SK-MEL-5 (cell line): ENCODE data around the gene DAZ1. TPM values are rescaled to one million over a fixed set of nuclear protein-coding genes. Genes with fewer than 3 reads are reported as not detected.
"Not testable (repeated sequence)": the region's sequence is repeated elsewhere in the genome, so short reads cannot be mapped to it uniquely, and the experiment has no call there.

Experiments
- DNase-seq: peaks from one replicate; pipeline ENCODE4 v3.0.0-alpha.2; 2016; ENCODE audit warnings: low read depth, low spot score
- in situ Hi-C: cut with HindIII; loops from 2 replicates; pipeline ENCODE4 v1.10.0; 2016; ENCODE audit warnings: low sequenced_read_pairs, high pct_unique_total_duplicates, low pct_unique_long_range_greater_than_20kb
- polyA plus RNA-seq, 2 experiments: library from polyadenylated mRNA; depleted of rRNA; stranded (reverse); fragments of >200 nt; gene quantifications; 2 replicates each; pipeline ENCODE4 v1.2.3, GENCODE V29; 2015
- total RNA-seq: library from RNA; depleted of rRNA; stranded (reverse); fragments of >200 nt; shearing (Covaris generic); gene quantifications from 2 replicates; pipeline ENCODE4 v1.2.3, GENCODE V29; 2014; rRNA removed

DAZ1 gene
- total RNA-seq, result not detected in 2 replicates
- not detected in 2 replicates for polyA plus RNA-seq (2015; cell fraction: cytosol; rRNA removed)
- polyA plus RNA-seq (2015; cell fraction: nucleus; rRNA removed), result not detected in 2 replicates

DNA sequence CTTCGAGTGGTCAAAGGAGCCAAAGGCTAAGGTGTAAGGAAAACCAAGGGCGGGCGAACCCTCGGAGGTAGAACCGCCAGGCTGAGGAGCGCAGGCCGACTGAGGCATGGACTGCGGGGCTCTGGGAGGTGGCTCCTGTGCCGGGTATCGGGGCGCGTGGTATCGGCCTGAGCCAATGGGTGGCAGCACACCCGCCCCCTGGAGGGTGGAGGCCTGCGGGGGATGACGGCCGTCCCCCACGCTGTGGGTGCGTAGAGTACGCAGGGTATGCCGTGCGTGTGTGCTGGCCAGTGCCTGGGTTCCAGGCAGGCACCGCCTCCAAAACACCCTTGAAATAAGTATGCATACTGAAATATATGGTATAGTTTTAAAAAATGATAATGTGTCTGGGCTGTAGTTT is at the start of gene DAZ1:
TSS of gene DAZ1 (minus strand) at position 101 of the 400 bp plus-strand sequence. CDS start 208 bp downstream, outside the sequence.
- in situ Hi-C loops, result not testable (repeated sequence)

GRCh38 chrY:23219233-23219632 is 20.4 kb upstream of the DAZ1 start, which contains the start of gene DAZ2:
DAZ2 (plus strand) TSS chrY:23219533; CDS start chrY:23219741, 208 bp downstream.
- in situ Hi-C loops, result not testable (repeated sequence)

More for the DNA sequence above, at the start of gene DAZ1:
- not testable (repeated sequence) for DNase-seq

GRCh38 chrY:23210681-23211080 is 11.9 kb upstream of the DAZ1 start:
- DNase-seq, in situ Hi-C loops: not testable (repeated sequence)

More at GRCh38 chrY:23219233-23219632, 20.4 kb upstream of the DAZ1 start, which contains the start of gene DAZ2:
- DNase-seq, result not testable (repeated sequence)

GRCh38 chrY:23209802-23210495 is 11.1 kb upstream of the DAZ1 start:
- DNase-seq, in situ Hi-C loops: not testable (repeated sequence)

- in situ Hi-C loops, DNase-seq: not testable (repeated sequence)
Measured at GRCh38 chrY:23207455-23207854, 8.6 kb upstream of the DAZ1 start.

Other genes starting within 250 kb of the DAZ1 start
- not detected in 2 replicates for gene BPY2, start 214.7 kb downstream of the DAZ1 start, total RNA-seq
- not detected in 2 replicates for gene DAZ2, start 20.5 kb upstream of the DAZ1 start, total RNA-seq